ENCODE measurements around the gene MSI1. TPM values are rescaled to one million over a fixed set of nuclear protein-coding genes. Genes with fewer than 3 reads are reported as not detected.

MSI1 gene
- total RNA-seq (2022; extraction: Qiagen RNA extraction; ENCODE audit: low read depth): 0.77 to 1.9 TPM (median 1.4 TPM) in 5 replicates

DNA sequence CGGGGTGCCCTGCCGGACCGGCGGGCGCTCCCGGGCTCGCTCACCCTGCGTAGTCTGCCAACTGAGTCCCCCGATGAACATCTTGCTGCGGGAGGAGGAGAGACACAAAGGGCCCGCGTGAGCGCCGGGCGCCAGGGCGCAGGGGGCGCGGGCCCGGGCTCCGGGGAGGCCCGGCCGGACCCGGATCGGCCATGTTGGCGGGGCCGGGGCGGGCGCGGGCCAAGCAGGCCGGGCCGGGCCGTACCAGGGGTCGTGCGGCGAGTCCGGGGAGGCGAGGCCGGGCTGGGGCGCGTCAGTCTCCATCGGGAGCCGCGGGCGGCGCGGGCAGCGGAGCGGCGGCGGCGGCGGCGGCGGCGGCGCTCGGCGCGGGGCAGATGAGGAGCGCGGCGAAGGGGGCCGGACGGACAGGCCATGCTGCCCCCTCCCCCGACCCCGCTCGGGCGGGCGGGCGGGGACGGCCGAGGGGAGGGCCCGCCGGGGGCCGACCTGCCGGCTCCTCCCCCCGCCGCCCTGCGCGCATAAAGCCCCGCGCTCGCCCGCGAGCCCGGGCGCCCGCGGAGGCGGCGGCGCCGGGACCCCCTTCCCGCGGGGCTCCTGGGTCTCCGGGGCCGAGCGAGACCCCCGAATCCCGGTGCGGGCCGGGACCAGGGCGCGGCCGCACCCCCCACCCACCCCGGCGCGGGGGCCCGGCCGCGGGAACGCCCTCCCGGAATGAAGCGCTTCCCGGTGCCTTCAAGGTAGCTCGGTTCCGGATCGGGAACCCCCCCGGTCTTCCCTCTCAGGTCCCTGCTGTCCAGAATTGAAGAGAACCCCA lies at the start of gene MSI1:
TSS of gene MSI1 (minus strand) at position 376 of the 814 bp plus-strand sequence. CDS start at position 303, 73 bp downstream.

DNA sequence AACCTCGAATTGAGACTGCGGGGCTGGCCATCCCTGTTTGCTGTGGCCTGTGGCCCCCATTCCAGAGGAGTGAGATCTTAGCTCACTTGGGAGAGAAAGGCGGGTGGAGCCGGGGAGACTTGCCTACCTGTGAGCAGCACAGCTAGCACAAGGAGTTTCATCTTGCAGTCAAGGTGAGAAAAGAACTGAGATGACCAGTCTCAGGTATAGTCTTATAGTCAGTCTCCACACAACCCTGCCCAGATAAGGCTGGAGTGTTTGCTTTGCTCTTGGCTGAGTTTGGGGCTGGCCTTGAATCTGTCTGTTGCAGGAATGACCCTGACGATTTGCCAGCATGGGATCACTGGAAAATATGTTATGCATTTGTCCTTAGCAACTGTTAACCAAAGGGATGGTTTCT lies 41.4 kb downstream of the MSI1 start, which contains the start of gene PLA2G1B:
TSS of gene PLA2G1B (minus strand) at position 187 of the 400 bp plus-strand sequence. CDS start at position 161, 26 bp downstream.

DNA sequence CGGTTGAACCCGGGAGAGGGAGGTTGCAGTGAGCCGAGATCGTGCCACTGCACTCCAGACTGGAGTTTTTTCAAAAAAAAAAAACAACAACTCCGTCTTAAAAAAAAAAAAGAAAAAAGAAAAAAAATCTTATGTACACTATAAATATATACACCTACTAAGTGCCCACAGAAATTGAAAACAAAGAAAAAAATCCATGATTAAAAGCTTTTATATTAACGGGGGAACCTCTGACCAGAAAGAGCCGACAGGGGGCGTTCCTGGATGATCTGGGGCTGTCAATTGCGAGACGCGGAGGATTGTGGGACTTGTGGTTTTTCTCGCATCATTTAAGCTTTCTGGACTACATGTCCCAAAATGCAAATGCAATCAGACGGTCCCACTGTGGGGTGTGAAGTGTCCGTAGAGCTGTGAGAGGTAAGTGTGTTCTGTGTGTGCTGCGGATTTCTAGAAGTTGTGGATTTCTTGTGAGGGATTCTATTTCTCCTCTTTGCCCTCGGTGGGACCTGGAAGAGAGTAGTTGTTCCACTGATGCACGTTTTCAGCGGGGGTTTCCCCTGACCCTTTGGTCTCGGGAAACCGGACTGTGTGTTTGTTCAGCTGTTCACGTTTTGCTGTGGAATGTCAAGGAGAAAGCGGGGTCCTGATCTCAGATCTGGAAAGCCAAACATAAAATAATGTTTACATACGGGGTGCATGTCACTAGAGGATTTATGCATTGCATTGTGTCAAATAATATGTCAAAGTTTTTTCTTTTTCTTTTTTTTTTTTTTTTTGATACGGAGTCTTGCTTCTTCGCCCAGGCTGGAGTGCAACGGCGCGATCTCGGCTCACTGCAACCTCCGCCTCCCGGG lies 66.8 kb downstream of the MSI1 start, which contains the start of gene SIRT4:
TSS of gene SIRT4 (plus strand) at position 360 of the 854 bp plus-strand sequence. CDS start 1,241 bp downstream, outside the sequence.

DNA sequence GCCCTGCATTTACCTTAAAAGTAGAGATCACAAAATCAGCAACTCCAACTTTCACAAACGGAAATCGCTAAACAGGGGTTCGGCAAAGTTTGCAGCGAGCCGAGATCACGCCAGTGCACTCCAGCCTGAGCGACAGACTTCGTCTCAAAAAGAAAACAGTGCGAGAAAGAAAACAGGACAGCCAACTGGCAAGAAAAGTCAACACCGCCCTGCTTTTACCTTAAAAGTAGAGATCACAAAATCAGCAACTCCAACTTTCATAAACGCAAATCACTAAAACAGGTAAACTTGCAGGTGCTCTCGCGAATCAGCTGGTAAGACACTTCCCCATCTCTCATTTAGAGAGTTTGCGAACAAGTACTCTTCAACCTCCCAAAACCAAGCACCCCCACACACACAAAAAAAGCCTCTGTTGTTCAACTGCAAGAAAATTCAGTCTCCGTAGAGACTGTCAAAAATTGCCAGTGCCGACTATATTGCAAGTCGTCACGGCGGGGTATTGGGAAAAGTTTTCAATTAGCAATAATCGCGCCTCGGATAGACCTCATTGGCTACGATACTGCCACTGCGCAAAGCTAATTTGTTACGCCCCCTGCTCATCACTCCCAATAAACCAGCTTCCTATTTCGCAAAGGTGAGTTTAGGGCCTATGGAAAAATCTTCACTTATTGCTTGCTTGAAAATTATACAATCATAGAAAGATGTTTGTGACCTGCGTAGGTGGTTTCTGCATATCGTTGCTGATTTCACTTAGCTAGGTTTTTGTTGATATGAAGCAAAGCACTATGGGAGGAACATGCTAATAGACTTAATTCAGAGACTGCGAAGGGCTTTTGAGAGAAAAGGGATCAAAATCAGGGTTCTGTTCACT lies 76.1 kb downstream of the MSI1 start, which contains the start of gene RNU4-1:
TSS of gene RNU4-1 (minus strand) at position 577 of the 871 bp plus-strand sequence.

Other genes with a start within 250 kb of the MSI1 start
- 46.8 to 62.0 TPM (median 57.0 TPM) in 5 replicates for gene GCN1, start 174.4 kb downstream of the MSI1 start, total RNA-seq (2022; extraction: Qiagen RNA extraction; ENCODE audit: low read depth)
- gene RPLP0, start 168.1 kb downstream of the MSI1 start, total RNA-seq (2022; extraction: Qiagen RNA extraction; ENCODE audit: low read depth): 3,445 to 3,682 TPM (median 3,497 TPM) in 5 replicates
- gene PXN, start 103.4 kb downstream of the MSI1 start, total RNA-seq (2022; extraction: Qiagen RNA extraction; ENCODE audit: low read depth): 204 to 247 TPM (median 225 TPM) in 5 replicates
- gene RNU4-2, start 77.3 kb downstream of the MSI1 start, total RNA-seq (2022; extraction: Qiagen RNA extraction; ENCODE audit: low read depth): not detected in 5 replicates
- gene RNU4-1, start 75.9 kb downstream of the MSI1 start, total RNA-seq (2022; extraction: Qiagen RNA extraction; ENCODE audit: low read depth): not detected in 5 replicates
- gene SIRT4, start 66.8 kb downstream of the MSI1 start, total RNA-seq (2022; extraction: Qiagen RNA extraction; ENCODE audit: low read depth): 0.48 to 1.7 TPM (median 0.76 TPM) in 5 replicates
- gene PLA2G1B, start 41.4 kb downstream of the MSI1 start, total RNA-seq (2022; extraction: Qiagen RNA extraction; ENCODE audit: low read depth): not detected in 5 replicates
- gene COX6A1, start 68.9 kb upstream of the MSI1 start, total RNA-seq (2022; extraction: Qiagen RNA extraction; ENCODE audit: low read depth): 808 to 864 TPM (median 832 TPM) in 5 replicates
- gene TRIAP1, start 77.2 kb upstream of the MSI1 start, total RNA-seq (2022; extraction: Qiagen RNA extraction; ENCODE audit: low read depth): 73.0 to 86.4 TPM (median 76.2 TPM) in 5 replicates
- 20.5 to 26.5 TPM (median 24.6 TPM) in 5 replicates for gene GATC, start 77.3 kb upstream of the MSI1 start, total RNA-seq (2022; extraction: Qiagen RNA extraction; ENCODE audit: low read depth)
- gene SRSF9, start 100.6 kb upstream of the MSI1 start, total RNA-seq (2022; extraction: Qiagen RNA extraction; ENCODE audit: low read depth): 175 to 219 TPM (median 212 TPM) in 5 replicates
- 588 to 676 TPM (median 607 TPM) in 5 replicates for gene DYNLL1, start 126.9 kb upstream of the MSI1 start, total RNA-seq (2022; extraction: Qiagen RNA extraction; ENCODE audit: low read depth)
- gene COQ5, start 160.0 kb upstream of the MSI1 start, total RNA-seq (2022; extraction: Qiagen RNA extraction; ENCODE audit: low read depth): 26.2 to 29.6 TPM (median 28.6 TPM) in 5 replicates
- 95.9 to 105 TPM (median 103 TPM) in 5 replicates for gene RNF10, start 165.2 kb upstream of the MSI1 start, total RNA-seq (2022; extraction: Qiagen RNA extraction; ENCODE audit: low read depth)
- 45.9 to 59.8 TPM (median 51.9 TPM) in 5 replicates for gene POP5, start 212.2 kb upstream of the MSI1 start, total RNA-seq (2022; extraction: Qiagen RNA extraction; ENCODE audit: low read depth)

Data from A549 treated with GW870086 at 1 μM for 4 hours (cell line).